GM21526 (cell line): Measurements from ENCODE around the gene SLC2A2.

Experiments
- ATAC-seq: cut with Tn5 transposase; IDR thresholded peaks from one replicate; pipeline ENCODE4 v1.9.1; 2021; ENCODE audit warnings: moderate library complexity; ENCODE audit not compliant: unreplicated experiment, low FRiP score

Gene SLC2A2

GRCh38 chr3:171026597-171027293 is at the start of gene SLC2A2:
Gene SLC2A2, minus strand, starts transcription at chr3:171026720. Its CDS starts 50 bp downstream, at chr3:171026670.
- ATAC-seq: no peak

- ATAC-seq: no peak
Measured at GRCh38 chr3:171072432-171072831, 45.9 kb upstream of the SLC2A2 start.

GRCh38 chr3:171068658-171069057 is 42.1 kb upstream of the SLC2A2 start:
- ATAC-seq: no peak

- ATAC-seq: no peak
Measured at GRCh38 chr3:171066206-171066605, 39.7 kb upstream of the SLC2A2 start.

- ATAC-seq: no peak
Measured at GRCh38 chr3:171065732-171066131, 39.2 kb upstream of the SLC2A2 start.

- ATAC-seq: no peak
Measured at GRCh38 chr3:171064461-171064860, 37.9 kb upstream of the SLC2A2 start.

GRCh38 chr3:171061749-171062148 is 35.2 kb upstream of the SLC2A2 start:
- no peak for ATAC-seq

GRCh38 chr3:171059978-171060377 is 33.5 kb upstream of the SLC2A2 start:
- no peak for ATAC-seq

GRCh38 chr3:171058873-171059603 is 32.5 kb upstream of the SLC2A2 start:
- ATAC-seq: no peak

- ATAC-seq: no peak
Measured at GRCh38 chr3:171058058-171058457, 31.5 kb upstream of the SLC2A2 start.

- no peak for ATAC-seq
Measured at GRCh38 chr3:171057072-171057471, 30.6 kb upstream of the SLC2A2 start.

GRCh38 chr3:171056528-171056927 is 30.0 kb upstream of the SLC2A2 start:
- no peak for ATAC-seq

GRCh38 chr3:171055336-171056178 is 29.0 kb upstream of the SLC2A2 start:
- no peak for ATAC-seq

- ATAC-seq: no peak
Measured at GRCh38 chr3:171054921-171055320, 28.4 kb upstream of the SLC2A2 start.

GRCh38 chr3:171054231-171054630 is 27.7 kb upstream of the SLC2A2 start:
- ATAC-seq: no peak

GRCh38 chr3:171049861-171050444 is 23.4 kb upstream of the SLC2A2 start:
- peak; percentile 94 for ATAC-seq

GRCh38 chr3:171046760-171047159 is 20.2 kb upstream of the SLC2A2 start:
- no peak for ATAC-seq

- no peak for ATAC-seq
Measured at GRCh38 chr3:171044835-171045793, 18.6 kb upstream of the SLC2A2 start.

- no peak for ATAC-seq
Measured at GRCh38 chr3:171044384-171044783, 17.9 kb upstream of the SLC2A2 start.

GRCh38 chr3:171039674-171040073 is 13.2 kb upstream of the SLC2A2 start:
- ATAC-seq: no peak
